Measurements from ENCODE around the gene MAGI2. TPM values are rescaled to one million over a fixed set of nuclear protein-coding genes. Genes with fewer than 3 reads are reported as not detected.

The MAGI2 gene
- total and polyA plus RNA-seq, 2 experiments from 2014 or later: 10.4 to 26.4 TPM

DNA sequence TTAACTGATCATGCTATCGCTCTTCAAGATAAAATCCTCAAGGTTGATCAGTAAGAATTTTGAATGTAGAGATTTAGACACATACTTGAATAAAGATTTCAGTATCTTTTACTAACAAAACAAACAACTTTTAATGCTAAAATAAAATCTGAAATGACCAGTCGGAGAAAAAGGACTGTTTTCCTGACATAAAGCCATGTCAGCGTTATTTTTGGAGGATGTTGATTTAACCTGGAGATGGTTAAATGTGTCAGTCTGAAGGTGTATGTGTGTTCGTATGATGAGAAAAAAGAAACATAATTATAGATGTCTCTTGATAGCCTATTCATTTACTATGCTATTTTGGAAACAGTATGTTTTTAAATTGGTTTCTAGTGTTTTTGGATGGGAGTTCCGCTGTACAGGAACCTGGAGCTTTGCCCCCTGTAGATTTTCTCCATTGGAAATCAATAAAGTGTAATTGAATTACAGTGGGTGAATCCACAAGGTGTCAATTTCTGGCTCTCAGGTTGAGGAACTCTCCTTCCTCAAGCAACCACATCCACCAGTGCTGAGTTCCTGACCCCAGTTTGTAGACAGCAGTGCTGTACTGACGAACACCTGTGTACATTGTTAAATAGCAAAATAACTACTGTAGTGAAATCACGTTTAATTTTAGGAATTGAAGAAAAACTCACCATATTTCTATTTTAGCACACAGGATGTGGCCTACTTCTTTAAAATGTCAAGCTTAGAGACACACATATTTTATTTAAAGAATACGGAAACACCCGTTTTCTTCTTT lies 670.1 kb downstream of the MAGI2 start:
- Histone ChIP-seq H2AFZ (no peak overlapping the region), H3K27me3 (ENCODE audit: insufficient read depth) (no peaks in the 10 kb centered on the region), H3K79me2 (replicated peaks; ENCODE audit: insufficient read depth) (no peaks in the 10 kb centered on the region), H3K4me3 (no peak overlapping the region), H3K9me2 (ENCODE audit: insufficient read depth) (no peaks in the 10 kb centered on the region), H3K36me3 (ENCODE audit: insufficient read depth) (no peaks in the 10 kb centered on the region), H3K4me2 (no peak overlapping the region), H3K27ac (ENCODE audit: low read depth) (no peak overlapping the region), H3K4me1 (ENCODE audit: insufficient read depth) (peaks cover 3% of the 10 kb centered on the region; the same call in 1 of the 2 replicates), H4K20me1 (replicated peaks; ENCODE audit: insufficient read depth) (no peaks in the 10 kb centered on the region), H3F3A (replicated peaks; ENCODE audit: low read depth) (no peaks in the 10 kb centered on the region)
- TF ChIP-seq POLR2AphosphoS5 (IDR thresholded peaks at IDR 0.05; ENCODE audit: low read depth) (no peak), ZNF114 (CRISPR knock-in tag; IDR thresholded peaks at IDR 0.05) (no peak)
- TF ChIP-seq, protein P1, sequence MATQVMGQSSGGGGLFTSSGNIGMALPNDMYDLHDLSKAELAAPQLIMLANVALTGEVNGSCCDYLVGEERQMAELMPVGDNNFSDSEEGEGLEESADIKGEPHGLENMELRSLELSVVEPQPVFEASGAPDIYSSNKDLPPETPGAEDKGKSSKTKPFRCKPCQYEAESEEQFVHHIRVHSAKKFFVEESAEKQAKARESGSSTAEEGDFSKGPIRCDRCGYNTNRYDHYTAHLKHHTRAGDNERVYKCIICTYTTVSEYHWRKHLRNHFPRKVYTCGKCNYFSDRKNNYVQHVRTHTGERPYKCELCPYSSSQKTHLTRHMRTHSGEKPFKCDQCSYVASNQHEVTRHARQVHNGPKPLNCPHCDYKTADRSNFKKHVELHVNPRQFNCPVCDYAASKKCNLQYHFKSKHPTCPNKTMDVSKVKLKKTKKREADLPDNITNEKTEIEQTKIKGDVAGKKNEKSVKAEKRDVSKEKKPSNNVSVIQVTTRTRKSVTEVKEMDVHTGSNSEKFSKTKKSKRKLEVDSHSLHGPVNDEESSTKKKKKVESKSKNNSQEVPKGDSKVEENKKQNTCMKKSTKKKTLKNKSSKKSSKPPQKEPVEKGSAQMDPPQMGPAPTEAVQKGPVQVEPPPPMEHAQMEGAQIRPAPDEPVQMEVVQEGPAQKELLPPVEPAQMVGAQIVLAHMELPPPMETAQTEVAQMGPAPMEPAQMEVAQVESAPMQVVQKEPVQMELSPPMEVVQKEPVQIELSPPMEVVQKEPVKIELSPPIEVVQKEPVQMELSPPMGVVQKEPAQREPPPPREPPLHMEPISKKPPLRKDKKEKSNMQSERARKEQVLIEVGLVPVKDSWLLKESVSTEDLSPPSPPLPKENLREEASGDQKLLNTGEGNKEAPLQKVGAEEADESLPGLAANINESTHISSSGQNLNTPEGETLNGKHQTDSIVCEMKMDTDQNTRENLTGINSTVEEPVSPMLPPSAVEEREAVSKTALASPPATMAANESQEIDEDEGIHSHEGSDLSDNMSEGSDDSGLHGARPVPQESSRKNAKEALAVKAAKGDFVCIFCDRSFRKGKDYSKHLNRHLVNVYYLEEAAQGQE (IDR thresholded peaks at IDR 0.05; ENCODE audit: unreplicated experiment): no peak
- no peak for ATAC-seq
- no peak overlapping the region for H3K27ac Mint-ChIP-seq
- H3K4me3 Mint-ChIP-seq: no peak overlapping the region
- peaks cover 17% of the 10 kb centered on the region for H3K4me1 Mint-ChIP-seq
- H3K27me3 Mint-ChIP-seq (ENCODE audit: insufficient read depth, low read depth, poor library complexity): peaks cover 3% of the 10 kb centered on the region
- H3K36me3 Mint-ChIP-seq (ENCODE audit: low read depth): no peaks in the 10 kb centered on the region
- no peaks in the 10 kb centered on the region for H3K9me3 Mint-ChIP-seq
- DNase-seq (ENCODE audit: low spot score): no peak

DNA sequence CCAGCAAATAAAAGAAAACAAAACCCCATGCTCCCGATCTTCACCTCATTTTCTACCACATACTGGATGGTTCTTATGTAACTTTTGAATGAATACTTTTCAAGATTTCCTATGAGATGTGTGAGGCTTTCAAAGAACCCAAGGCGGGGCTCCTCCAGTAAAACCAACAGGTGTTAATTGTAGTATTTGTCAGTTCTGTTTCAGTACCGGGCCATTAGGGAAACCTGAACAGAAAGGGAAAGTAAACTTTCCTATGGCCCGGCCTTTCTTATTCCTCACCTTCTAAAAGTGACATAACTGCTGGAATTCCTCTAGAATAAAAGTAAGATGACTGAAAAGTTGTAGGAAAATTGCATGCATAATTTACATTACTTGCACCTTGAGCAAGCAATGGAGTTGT lies 672.9 kb downstream of the MAGI2 start:
- peaks cover 17% of the 10 kb centered on the region for H3K4me1 Mint-ChIP-seq
- Histone ChIP-seq H2AFZ (no peak overlapping the region), H3K79me2 (replicated peaks; ENCODE audit: insufficient read depth) (no peaks in the 10 kb centered on the region), H3K4me3 (no peak overlapping the region), H3K9me2 (ENCODE audit: insufficient read depth) (no peaks in the 10 kb centered on the region), H3K27me3 (ENCODE audit: insufficient read depth) (no peaks in the 10 kb centered on the region), H4K20me1 (replicated peaks; ENCODE audit: insufficient read depth) (no peaks in the 10 kb centered on the region), H3F3A (replicated peaks; ENCODE audit: low read depth) (no peaks in the 10 kb centered on the region), H3K27ac (ENCODE audit: low read depth) (no peak overlapping the region), H3K36me3 (ENCODE audit: insufficient read depth) (no peaks in the 10 kb centered on the region), H3K4me2 (no peak overlapping the region), H3K4me1 (ENCODE audit: insufficient read depth) (peaks cover 3% of the 10 kb centered on the region; the same call in 1 of the 2 replicates)
- H3K27me3 Mint-ChIP-seq (ENCODE audit: insufficient read depth, low read depth, poor library complexity): peaks cover 2% of the 10 kb centered on the region
- DNase-seq (ENCODE audit: low spot score) (no peak), ATAC-seq (no peak)
- no peaks in the 10 kb centered on the region for H3K9me3 Mint-ChIP-seq
- no peak overlapping the region; the same call in 1 of the 2 replicates for H3K27ac Mint-ChIP-seq
- H3K4me3 Mint-ChIP-seq: no peak overlapping the region
- no peaks in the 10 kb centered on the region for H3K36me3 Mint-ChIP-seq (ENCODE audit: low read depth)
- TF ChIP-seq STAT1 (IDR thresholded peaks at IDR 0.05; ENCODE audit: unreplicated experiment): no peak
- no peak for TF ChIP-seq CREB1 (CRISPR knock-in tag; IDR thresholded peaks at IDR 0.05; ENCODE audit: low read depth)
- TF ChIP-seq NANOG (IDR thresholded peaks at IDR 0.05; ENCODE audit: borderline replicate concordance): no peak
- TF ChIP-seq, protein P2, sequence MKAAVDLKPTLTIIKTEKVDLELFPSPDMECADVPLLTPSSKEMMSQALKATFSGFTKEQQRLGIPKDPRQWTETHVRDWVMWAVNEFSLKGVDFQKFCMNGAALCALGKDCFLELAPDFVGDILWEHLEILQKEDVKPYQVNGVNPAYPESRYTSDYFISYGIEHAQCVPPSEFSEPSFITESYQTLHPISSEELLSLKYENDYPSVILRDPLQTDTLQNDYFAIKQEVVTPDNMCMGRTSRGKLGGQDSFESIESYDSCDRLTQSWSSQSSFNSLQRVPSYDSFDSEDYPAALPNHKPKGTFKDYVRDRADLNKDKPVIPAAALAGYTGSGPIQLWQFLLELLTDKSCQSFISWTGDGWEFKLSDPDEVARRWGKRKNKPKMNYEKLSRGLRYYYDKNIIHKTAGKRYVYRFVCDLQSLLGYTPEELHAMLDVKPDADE (IDR thresholded peaks at IDR 0.05): no peak
- TF ChIP-seq, protein P3, sequence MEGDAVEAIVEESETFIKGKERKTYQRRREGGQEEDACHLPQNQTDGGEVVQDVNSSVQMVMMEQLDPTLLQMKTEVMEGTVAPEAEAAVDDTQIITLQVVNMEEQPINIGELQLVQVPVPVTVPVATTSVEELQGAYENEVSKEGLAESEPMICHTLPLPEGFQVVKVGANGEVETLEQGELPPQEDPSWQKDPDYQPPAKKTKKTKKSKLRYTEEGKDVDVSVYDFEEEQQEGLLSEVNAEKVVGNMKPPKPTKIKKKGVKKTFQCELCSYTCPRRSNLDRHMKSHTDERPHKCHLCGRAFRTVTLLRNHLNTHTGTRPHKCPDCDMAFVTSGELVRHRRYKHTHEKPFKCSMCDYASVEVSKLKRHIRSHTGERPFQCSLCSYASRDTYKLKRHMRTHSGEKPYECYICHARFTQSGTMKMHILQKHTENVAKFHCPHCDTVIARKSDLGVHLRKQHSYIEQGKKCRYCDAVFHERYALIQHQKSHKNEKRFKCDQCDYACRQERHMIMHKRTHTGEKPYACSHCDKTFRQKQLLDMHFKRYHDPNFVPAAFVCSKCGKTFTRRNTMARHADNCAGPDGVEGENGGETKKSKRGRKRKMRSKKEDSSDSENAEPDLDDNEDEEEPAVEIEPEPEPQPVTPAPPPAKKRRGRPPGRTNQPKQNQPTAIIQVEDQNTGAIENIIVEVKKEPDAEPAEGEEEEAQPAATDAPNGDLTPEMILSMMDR (conservative IDR thresholded peaks at IDR 0.05; ENCODE audit: low read depth in 2 of 2): no peak
- no peak for TF ChIP-seq ZNF331 (CRISPR knock-in tag; IDR thresholded peaks at IDR 0.05; ENCODE audit: low read depth)
